Stomach (tissue), 9 donors: ENCODE results near the gene NTRK3. TPM values are rescaled to one million over a fixed set of nuclear protein-coding genes. Genes with fewer than 3 reads are reported as not detected.

ENCODE experiments used
- DNase-seq, 2 donors: peaks; one replicate each; pipeline versions ENCODE4 v3.0.0 to v3.0.0-alpha.2; 2013 to 2019
- H3K27ac ChIP-seq, 5 donors: fragments of 200-600 bp in 4 of 5; sonication (generic) in 4 of 5; one replicate each; pipeline ENCODE4 v1.5.1; 2013 to 2019; ENCODE audit warnings: mild to moderate bottlenecking in 1 of 5, moderate library complexity in 1 of 5
- H3K27me3 ChIP-seq, 3 donors: fragments of 200-600 bp; sonication (generic); one replicate each; pipeline ENCODE4 v1.5.1; 2017 to 2019; ENCODE audit warnings: mixed run types in 1 of 3
- H3K36me3 ChIP-seq, 4 donors: fragments of 200-600 bp; sonication (generic); 1 replicate in 3 of 4; 2 replicates in 1 of 4; pipeline ENCODE4 v1.5.1; 2016 to 2019
- H3K4me1 ChIP-seq, 4 donors: fragments of 200-600 bp; sonication (generic); one replicate each; pipeline ENCODE4 v1.5.1; 2016 to 2019
- H3K4me3 ChIP-seq, 4 donors: fragments of 200-600 bp; sonication (generic) in 3 of 4; one replicate each; pipeline ENCODE4 v1.5.1; 2016 to 2019; ENCODE audit warnings: mild to moderate bottlenecking in 1 of 4
- H3K9me3 ChIP-seq, 4 donors: fragments of 200-600 bp; sonication (generic); one replicate each; pipeline ENCODE4 v1.5.1; 2016 to 2019
- CTCF ChIP-seq, 7 experiments: fragments of 450-650 bp in 4 of 7; fragments of 200-600 bp in 3 of 7; sonication (generic) in 3 of 7; IDR thresholded peaks; one replicate each; pipeline ENCODE4 v1.5.1; 2016 to 2019; ENCODE audit warnings: antibody characterized with exemption in 7 of 7, control low read depth in 2 of 7, mild to moderate bottlenecking in 1 of 7
- EP300 ChIP-seq: sonication (generic); formaldehyde crosslinking; IDR thresholded peaks from one replicate; pipeline ENCODE4 v1.6.1; 2017; ENCODE audit warnings: antibody characterized with exemption
- POLR2A ChIP-seq, 4 donors: fragments of 450-650 bp; IDR thresholded peaks; one replicate each; pipeline ENCODE4 v1.6.1; 2016; ENCODE audit warnings: antibody characterized with exemption in 4 of 4, control low read depth in 2 of 4, mild to moderate bottlenecking in 1 of 4, moderate library complexity in 1 of 4
- POLR2AphosphoS5 ChIP-seq, 3 donors: sonication (generic); formaldehyde crosslinking; IDR thresholded peaks; one replicate each; pipeline ENCODE4 v1.6.1; 2016; ENCODE audit warnings: antibody characterized with exemption in 3 of 3
- WGBS, 5 donors: extraction: QIAGEN DNeasy Blood & Tissue Kit in 3 of 5; methylation state at CpG; one replicate each; pipeline versions ENCODE4 v1.1.5 to v1.1.7; 2013 to 2018; 5-methylcytosine and 5-hydroxymethylcytosine counted together
- intact Hi-C: fragments of 100-400 bp; cut with DNase I; formaldehyde crosslinking; loops from one replicate; pipeline ENCODE4 v1.15.1; 2023; ENCODE audit warnings: low total_unique reads
- polyA plus RNA-seq, 3 donors: library from polyadenylated mRNA; stranded (reverse); fragments of 200-250 nt; gene quantifications; one replicate each; pipeline ENCODE4 v1.2.3, GENCODE V29; 2013
- total RNA-seq, 5 donors: library from RNA; depleted of rRNA; stranded (reverse); fragments of >200 nt; gene quantifications; one replicate each; pipeline versions ENCODE4 v1.1.0 to v1.2.3, GENCODE V29; 2014 to 2016
- donor health status: healthy with polysubstance abuse.
- donor health status: Bipolar disorder and iron deficiency.
- donor health status: healthy.

Gene NTRK3
- total and polyA plus RNA-seq, 8 donors, result under 0.01 to 18.2 (median 1.0) TPM; not detected in 1

DNA sequence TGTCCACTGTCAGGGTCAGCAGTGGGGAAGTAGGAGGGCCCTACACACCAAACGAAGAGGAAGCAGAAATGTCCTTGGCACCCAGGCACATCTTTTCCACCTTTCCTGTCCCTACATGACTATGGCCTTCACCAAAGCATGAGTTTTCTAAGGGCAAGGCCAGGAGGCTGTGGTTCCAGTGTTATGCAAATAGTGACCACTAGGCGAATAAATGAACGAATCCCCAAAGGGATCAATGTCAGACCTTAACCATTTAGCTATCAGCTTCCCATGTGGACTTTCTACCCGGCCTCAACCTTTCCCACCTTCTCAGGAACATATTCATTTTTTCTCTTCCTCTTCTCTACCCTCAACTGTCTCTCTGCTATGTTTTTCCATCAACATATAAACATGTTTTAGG is 63.1 kb downstream of the NTRK3 start:
- no peaks in the 10 kb centered on the region for H3K4me1 ChIP-seq
- H3K27me3 ChIP-seq, result peaks cover 0 to 9% (median 0%) of the 10 kb centered on the region in 3 donors
- no peaks in the 10 kb centered on the region for H3K36me3 ChIP-seq
- H3K27ac ChIP-seq, result no peak overlapping the region
- no peak for DNase-seq
- 50 to 65% (median 53%) methylated on average over 4 of the region's 4 CpGs for WGBS, 5 donors
- intact Hi-C loops, result no loop called here
- H3K9me3 ChIP-seq, result no peaks in the 10 kb centered on the region
- no peak overlapping the region for H3K4me3 ChIP-seq
- no peak for TF ChIP-seq POLR2A (IDR thresholded peaks at IDR 0.05)
- no peak for TF ChIP-seq POLR2AphosphoS5 (IDR thresholded peaks at IDR 0.05)

DNA sequence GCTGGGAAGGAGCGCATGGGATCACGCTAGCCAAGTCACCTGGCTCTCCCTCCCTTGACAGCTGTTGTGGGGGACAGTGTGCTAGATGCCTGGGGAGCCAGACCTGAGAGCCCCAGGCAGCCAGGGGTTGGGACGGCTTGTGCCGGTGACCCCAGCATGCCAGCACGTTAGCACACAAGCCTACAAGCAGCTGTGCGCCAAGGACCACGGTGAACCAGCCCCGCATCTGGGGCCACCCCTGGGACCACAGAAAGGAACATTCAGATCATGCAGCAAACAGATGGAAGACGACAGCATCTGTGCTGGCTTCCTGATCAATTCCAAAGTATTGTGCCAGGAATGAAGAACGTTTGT is 64.8 kb downstream of the NTRK3 start:
- no peak for DNase-seq
- no peaks in the 10 kb centered on the region for H3K36me3 ChIP-seq
- no peak overlapping the region for H3K4me3 ChIP-seq
- TF ChIP-seq POLR2A (IDR thresholded peaks at IDR 0.05) (no peak), POLR2AphosphoS5 (IDR thresholded peaks at IDR 0.05) (no peak), EP300 (no peak), CTCF (IDR thresholded peaks at IDR 0.05) (no peak)
- intact Hi-C loops, result no loop called here
- no peaks in the 10 kb centered on the region for H3K4me1 ChIP-seq
- WGBS, 5 donors, result 71 to 89% (median 81%) methylated on average over 6 to 10 of the region's 10 CpGs
- H3K27me3 ChIP-seq, result peaks cover 0 to 9% (median 0%) of the 10 kb centered on the region in 3 donors
- no peak overlapping the region for H3K27ac ChIP-seq
- H3K9me3 ChIP-seq, result no peaks in the 10 kb centered on the region

DNA sequence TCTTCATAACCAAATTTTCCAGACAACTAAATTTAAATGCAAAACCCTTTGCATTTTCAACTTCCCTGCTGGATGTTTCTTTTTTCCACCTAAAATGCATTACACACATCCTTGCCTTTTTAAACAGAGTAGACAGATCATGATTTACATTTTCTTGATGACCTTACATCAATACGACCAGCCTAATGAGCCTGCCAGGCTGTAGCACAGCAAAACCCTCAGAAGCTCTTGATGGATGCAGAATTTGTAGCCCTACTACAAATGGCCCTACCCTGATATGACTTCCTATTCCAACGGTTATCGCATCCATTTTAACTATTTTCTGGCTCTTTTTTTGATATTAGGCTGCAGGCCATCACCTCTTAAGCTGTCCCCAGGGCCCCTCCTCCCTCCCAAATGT is 66.3 kb downstream of the NTRK3 start:
- intact Hi-C loops, result no loop called here
- 69 to 84% (median 79%) methylated on average over 3 of the region's 3 CpGs for WGBS, 5 donors

DNA sequence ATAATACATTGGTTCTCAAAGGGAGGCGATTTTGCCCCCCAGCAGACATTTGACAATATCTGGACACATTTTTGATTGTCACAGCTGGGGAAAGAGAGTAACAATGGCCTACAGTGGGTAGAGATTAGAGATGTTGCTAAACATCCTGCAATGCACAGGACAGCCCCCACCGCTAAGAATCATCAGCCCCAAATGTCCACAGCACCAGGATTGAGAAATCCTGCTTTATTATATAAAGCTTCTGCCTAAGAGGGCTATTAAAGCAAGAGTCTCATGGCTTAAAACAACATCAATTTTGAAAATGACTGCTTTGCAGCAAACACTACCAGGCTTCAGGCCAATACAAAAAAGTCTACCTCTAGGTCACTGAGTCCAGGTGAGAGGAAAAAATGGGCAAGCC is 68.2 kb downstream of the NTRK3 start:
- 58 to 85% (median 73%) methylated on average over 2 of the region's 2 CpGs for WGBS, 5 donors
- intact Hi-C loops, result no loop called here
- TF ChIP-seq POLR2AphosphoS5 (IDR thresholded peaks at IDR 0.05), result no peak
- no peak for TF ChIP-seq EP300
- TF ChIP-seq CTCF (IDR thresholded peaks at IDR 0.05), result no peak
- TF ChIP-seq POLR2A (IDR thresholded peaks at IDR 0.05), result no peak
- no peak for DNase-seq
- Histone ChIP-seq H3K27me3 (peaks cover 0 to 5% (median 0%) of the 10 kb centered on the region in 3 donors), H3K4me3 (no peak overlapping the region), H3K9me3 (no peaks in the 10 kb centered on the region), H3K4me1 (no peaks in the 10 kb centered on the region), H3K36me3 (no peaks in the 10 kb centered on the region), H3K27ac (no peak overlapping the region)

More for the DNA sequence above, 66.3 kb downstream of the NTRK3 start:
- H3K9me3 ChIP-seq, result no peaks in the 10 kb centered on the region
- H3K4me3 ChIP-seq, result no peak overlapping the region
- no peaks in the 10 kb centered on the region for H3K4me1 ChIP-seq
- no peak for DNase-seq
- peaks cover 0 to 9% (median 0%) of the 10 kb centered on the region in 3 donors for H3K27me3 ChIP-seq
- no peak overlapping the region for H3K27ac ChIP-seq
- TF ChIP-seq EP300, result no peak
- TF ChIP-seq CTCF (IDR thresholded peaks at IDR 0.05), result no peak
- no peak for TF ChIP-seq POLR2A (IDR thresholded peaks at IDR 0.05)
- TF ChIP-seq POLR2AphosphoS5 (IDR thresholded peaks at IDR 0.05), result no peak
- no peaks in the 10 kb centered on the region for H3K36me3 ChIP-seq

GRCh38 chr15:88187195-88187594 is 69.3 kb downstream of the NTRK3 start:
- no peaks in the 10 kb centered on the region for H3K9me3 ChIP-seq
- no peaks in the 10 kb centered on the region for H3K4me1 ChIP-seq
- WGBS, 5 donors, result 70 to 85% (median 75%) methylated on average over 5 of the region's 5 CpGs
- TF ChIP-seq POLR2AphosphoS5 (IDR thresholded peaks at IDR 0.05) (no peak), POLR2A (IDR thresholded peaks at IDR 0.05) (no peak), CTCF (IDR thresholded peaks at IDR 0.05) (no peak), EP300 (no peak)
- no peaks in the 10 kb centered on the region for H3K36me3 ChIP-seq
- no peak for DNase-seq
- intact Hi-C loops, result no loop called here
- H3K27me3 ChIP-seq, result peaks cover 0 to 9% (median 0%) of the 10 kb centered on the region in 3 donors
- H3K4me3 ChIP-seq, result no peak overlapping the region
- no peak overlapping the region for H3K27ac ChIP-seq
